ENCODE measurements around the gene ABTB2. TPM values are rescaled to one million over a fixed set of nuclear protein-coding genes. Genes with fewer than 3 reads are reported as not detected.

ABTB2 gene
- total RNA-seq, 1 donor from 2014 or later = 24.7 TPM

GRCh38 chr11:34343686-34344085, 14.1 kb downstream of the ABTB2 start:
- Histone ChIP-seq H3K27ac (replicated peaks) (no peak overlapping the region), H3K4me1 (peaks cover 75% of the 10 kb centered on the region), H3K36me3 (no peaks in the 10 kb centered on the region), H3K27me3 (ENCODE audit: low read depth) (no peaks in the 10 kb centered on the region), H3K4me3 (no peak overlapping the region), H3K9me3 (replicated peaks) (no peaks in the 10 kb centered on the region)
- intact Hi-C loops (cut with micrococcal nuclease) = no loop called here
- no peak for TF ChIP-seq CTCF (IDR thresholded peaks at IDR 0.05; ENCODE audit: borderline replicate concordance)
- DNase-seq = no peak

- no peak overlapping the region for H3K4me3 ChIP-seq
- DNase-seq = no peak
- no peaks in the 10 kb centered on the region for H3K9me3 ChIP-seq (replicated peaks)
- peaks cover 70% of the 10 kb centered on the region for H3K4me1 ChIP-seq
- H3K36me3 ChIP-seq = no peaks in the 10 kb centered on the region
- H3K27me3 ChIP-seq (ENCODE audit: low read depth) = no peaks in the 10 kb centered on the region
- intact Hi-C loops (cut with micrococcal nuclease) = no loop called here
- H3K27ac ChIP-seq (replicated peaks) = no peak overlapping the region
- no peak for TF ChIP-seq CTCF (IDR thresholded peaks at IDR 0.05; ENCODE audit: borderline replicate concordance)
Observed at GRCh38 chr11:34343153-34343552, 14.7 kb downstream of the ABTB2 start.

GRCh38 chr11:34341931-34342533, 15.8 kb downstream of the ABTB2 start:
- H3K4me1 ChIP-seq = peaks cover 59% of the 10 kb centered on the region
- DNase-seq = peak; percentile 24
- intact Hi-C loops (cut with micrococcal nuclease) = no loop called here

DNA sequence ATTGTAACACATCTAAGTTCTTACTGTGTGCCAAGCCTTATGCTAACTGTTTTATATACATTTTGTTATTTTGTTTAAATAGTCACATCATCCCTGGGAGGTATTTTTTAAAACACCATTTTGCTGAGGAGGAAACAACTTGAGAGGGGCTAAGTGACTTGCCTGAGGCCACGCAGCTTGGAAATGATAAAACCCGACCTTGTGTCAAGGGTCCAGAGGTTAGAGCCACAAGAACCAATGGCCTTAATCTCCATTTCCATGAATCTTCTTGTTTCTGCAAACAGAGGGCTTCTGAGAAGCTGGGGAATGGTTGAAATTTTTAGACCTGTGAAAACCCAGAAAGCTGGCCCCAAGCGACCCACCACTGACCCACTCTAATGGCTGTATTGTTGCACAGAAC, 16.7 kb downstream of the ABTB2 start:
- peaks cover 50% of the 10 kb centered on the region for H3K4me1 ChIP-seq
- no peak for TF ChIP-seq CTCF (IDR thresholded peaks at IDR 0.05; ENCODE audit: borderline replicate concordance)
- H3K9me3 ChIP-seq (replicated peaks) = no peaks in the 10 kb centered on the region
- H3K36me3 ChIP-seq = no peaks in the 10 kb centered on the region
- intact Hi-C loops (cut with micrococcal nuclease) = no loop called here
- no peak overlapping the region for H3K4me3 ChIP-seq
- no peak for DNase-seq
- H3K27me3 ChIP-seq (ENCODE audit: low read depth) = no peaks in the 10 kb centered on the region
- H3K27ac ChIP-seq (replicated peaks) = no peak overlapping the region

More at GRCh38 chr11:34341931-34342533, 15.8 kb downstream of the ABTB2 start:
- Histone ChIP-seq H3K27me3 (ENCODE audit: low read depth) (no peaks in the 10 kb centered on the region), H3K36me3 (no peaks in the 10 kb centered on the region), H3K9me3 (replicated peaks) (no peaks in the 10 kb centered on the region), H3K4me3 (no peak overlapping the region), H3K27ac (replicated peaks) (peak overlapping the region; percentile 31)
- TF ChIP-seq CTCF (IDR thresholded peaks at IDR 0.05; ENCODE audit: borderline replicate concordance) = peak; percentile 19

DNA sequence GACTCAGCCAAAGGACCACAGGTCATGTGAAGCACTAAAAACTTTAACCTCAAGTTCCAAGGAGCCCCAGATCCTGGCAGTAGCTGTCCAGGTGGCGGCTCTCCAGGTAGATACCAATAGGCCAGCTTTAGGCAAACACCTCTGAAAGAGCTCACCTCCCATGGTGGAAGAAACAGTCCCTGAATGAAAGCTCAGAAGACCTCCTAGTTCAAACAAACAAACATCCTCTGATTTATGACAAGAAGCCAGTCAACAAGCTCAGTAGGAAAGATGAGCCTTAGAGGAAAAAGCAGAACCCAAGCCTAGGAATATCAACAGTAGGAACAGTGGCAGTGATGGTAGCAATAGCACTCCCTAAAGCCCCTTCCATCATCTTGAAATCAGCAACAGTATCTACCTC, 17.2 kb downstream of the ABTB2 start:
- no peaks in the 10 kb centered on the region for H3K27me3 ChIP-seq (ENCODE audit: low read depth)
- no peak for DNase-seq
- H3K9me3 ChIP-seq (replicated peaks) = no peaks in the 10 kb centered on the region
- intact Hi-C loops (cut with micrococcal nuclease) = no loop called here
- no peak for TF ChIP-seq CTCF (IDR thresholded peaks at IDR 0.05; ENCODE audit: borderline replicate concordance)
- no peaks in the 10 kb centered on the region for H3K36me3 ChIP-seq
- peaks cover 49% of the 10 kb centered on the region for H3K4me1 ChIP-seq
- H3K4me3 ChIP-seq = no peak overlapping the region
- H3K27ac ChIP-seq (replicated peaks) = no peak overlapping the region
